Ishikawa (cell line): ENCODE data around the gene MAP3K1.

Source experiments
- CEBPB ChIP-seq: IDR thresholded peaks from 2 replicates; pipeline ENCODE4 v1.6.1; 2012
- CREB1 ChIP-seq: IDR thresholded peaks from 2 replicates; pipeline ENCODE4 v1.6.1; 2012; ENCODE audit warnings: low read depth
- EGR1 ChIP-seq: IDR thresholded peaks from 2 replicates; pipeline ENCODE4 v1.6.1; 2012
- EP300 ChIP-seq: IDR thresholded peaks from 2 replicates; pipeline ENCODE4 v1.6.1; 2012; ENCODE audit warnings: borderline replicate concordance
- FOXM1 ChIP-seq: IDR thresholded peaks from 2 replicates; pipeline ENCODE4 v1.6.1; 2012; ENCODE audit warnings: low read depth, borderline replicate concordance
- NFIC ChIP-seq: IDR thresholded peaks from 2 replicates; pipeline ENCODE4 v1.6.1; 2012
- RAD21 ChIP-seq: IDR thresholded peaks from 2 replicates; pipeline ENCODE4 v1.6.1; 2012; ENCODE audit warnings: low read depth
- TAF1 ChIP-seq: IDR thresholded peaks from 2 replicates; pipeline ENCODE4 v1.6.1; 2012; ENCODE audit warnings: low read depth, mild to moderate bottlenecking
- TCF12 ChIP-seq: IDR thresholded peaks from 2 replicates; pipeline ENCODE4 v1.6.1; 2012; ENCODE audit warnings: low read depth
- TEAD4 ChIP-seq: IDR thresholded peaks from 2 replicates; pipeline ENCODE4 v1.6.1; 2012
- YY1 ChIP-seq: IDR thresholded peaks from 2 replicates; pipeline ENCODE4 v1.6.1; 2012; ENCODE audit warnings: low read depth
- ZBTB7A ChIP-seq: IDR thresholded peaks from 2 replicates; pipeline ENCODE4 v1.6.1; 2012; ENCODE audit warnings: low read depth
- TF ChIP-seq, protein P1 (sequence below): IDR thresholded peaks from 2 replicates; pipeline ENCODE4 v1.6.1; 2012
- TF ChIP-seq, protein P2 (sequence below): IDR thresholded peaks from 2 replicates; pipeline ENCODE4 v1.6.1; 2012
- TF ChIP-seq, protein P3 (sequence below): IDR thresholded peaks from 2 replicates; pipeline ENCODE4 v1.6.1; 2012; ENCODE audit warnings: low read depth, mild to moderate bottlenecking

The MAP3K1 gene

DNA sequence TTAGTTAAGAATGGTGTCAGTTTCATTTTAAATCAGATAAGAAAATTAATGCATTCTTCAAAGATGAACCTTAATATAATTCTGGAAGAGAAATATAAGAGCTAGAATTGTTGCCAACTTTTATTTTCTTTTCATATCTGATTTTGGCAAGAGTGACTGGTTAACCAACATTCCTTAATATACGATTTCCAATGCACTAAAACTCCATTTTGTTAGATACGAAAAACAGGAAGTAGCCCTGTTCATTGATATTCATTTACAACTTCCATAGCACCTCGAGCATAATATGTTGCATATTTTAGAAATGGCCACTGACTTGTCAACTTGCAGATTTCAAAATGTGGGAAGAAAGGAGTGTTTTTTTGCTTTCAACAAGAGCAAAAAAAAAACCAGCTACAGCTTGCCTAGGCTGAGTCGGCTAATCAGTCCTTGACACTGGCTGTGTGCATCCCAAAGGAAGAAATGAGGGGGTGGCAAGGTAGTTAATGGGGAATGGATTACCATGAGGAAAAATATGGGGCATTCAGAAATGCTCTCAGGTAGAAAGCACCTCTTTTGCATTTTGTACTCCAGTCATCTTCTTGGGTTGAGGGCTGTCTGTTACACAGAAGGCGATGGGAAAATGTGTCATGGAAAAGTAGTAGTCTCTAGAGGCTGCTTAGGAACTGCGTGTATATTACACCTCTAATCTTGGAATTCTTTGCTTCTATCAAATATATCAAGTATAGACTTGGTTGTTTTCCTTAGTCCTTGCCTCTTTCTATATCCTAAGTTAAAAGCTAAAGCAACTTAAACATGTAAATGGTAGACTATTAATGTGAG lies 3.9 kb downstream of the MAP3K1 start:
- no peak for TF ChIP-seq TAF1
- TF ChIP-seq, protein P1, sequence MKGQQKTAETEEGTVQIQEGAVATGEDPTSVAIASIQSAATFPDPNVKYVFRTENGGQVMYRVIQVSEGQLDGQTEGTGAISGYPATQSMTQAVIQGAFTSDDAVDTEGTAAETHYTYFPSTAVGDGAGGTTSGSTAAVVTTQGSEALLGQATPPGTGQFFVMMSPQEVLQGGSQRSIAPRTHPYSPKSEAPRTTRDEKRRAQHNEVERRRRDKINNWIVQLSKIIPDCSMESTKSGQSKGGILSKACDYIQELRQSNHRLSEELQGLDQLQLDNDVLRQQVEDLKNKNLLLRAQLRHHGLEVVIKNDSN = no peak
- no peak for TF ChIP-seq CREB1
- TF ChIP-seq YY1 = no peak
- no peak for TF ChIP-seq FOXM1
- TF ChIP-seq NFIC = no peak
- no peak for TF ChIP-seq TEAD4
- TF ChIP-seq, protein P2, sequence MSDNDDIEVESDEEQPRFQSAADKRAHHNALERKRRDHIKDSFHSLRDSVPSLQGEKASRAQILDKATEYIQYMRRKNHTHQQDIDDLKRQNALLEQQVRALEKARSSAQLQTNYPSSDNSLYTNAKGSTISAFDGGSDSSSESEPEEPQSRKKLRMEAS = no peak
- no peak for TF ChIP-seq ZBTB7A
- TF ChIP-seq, protein P3, sequence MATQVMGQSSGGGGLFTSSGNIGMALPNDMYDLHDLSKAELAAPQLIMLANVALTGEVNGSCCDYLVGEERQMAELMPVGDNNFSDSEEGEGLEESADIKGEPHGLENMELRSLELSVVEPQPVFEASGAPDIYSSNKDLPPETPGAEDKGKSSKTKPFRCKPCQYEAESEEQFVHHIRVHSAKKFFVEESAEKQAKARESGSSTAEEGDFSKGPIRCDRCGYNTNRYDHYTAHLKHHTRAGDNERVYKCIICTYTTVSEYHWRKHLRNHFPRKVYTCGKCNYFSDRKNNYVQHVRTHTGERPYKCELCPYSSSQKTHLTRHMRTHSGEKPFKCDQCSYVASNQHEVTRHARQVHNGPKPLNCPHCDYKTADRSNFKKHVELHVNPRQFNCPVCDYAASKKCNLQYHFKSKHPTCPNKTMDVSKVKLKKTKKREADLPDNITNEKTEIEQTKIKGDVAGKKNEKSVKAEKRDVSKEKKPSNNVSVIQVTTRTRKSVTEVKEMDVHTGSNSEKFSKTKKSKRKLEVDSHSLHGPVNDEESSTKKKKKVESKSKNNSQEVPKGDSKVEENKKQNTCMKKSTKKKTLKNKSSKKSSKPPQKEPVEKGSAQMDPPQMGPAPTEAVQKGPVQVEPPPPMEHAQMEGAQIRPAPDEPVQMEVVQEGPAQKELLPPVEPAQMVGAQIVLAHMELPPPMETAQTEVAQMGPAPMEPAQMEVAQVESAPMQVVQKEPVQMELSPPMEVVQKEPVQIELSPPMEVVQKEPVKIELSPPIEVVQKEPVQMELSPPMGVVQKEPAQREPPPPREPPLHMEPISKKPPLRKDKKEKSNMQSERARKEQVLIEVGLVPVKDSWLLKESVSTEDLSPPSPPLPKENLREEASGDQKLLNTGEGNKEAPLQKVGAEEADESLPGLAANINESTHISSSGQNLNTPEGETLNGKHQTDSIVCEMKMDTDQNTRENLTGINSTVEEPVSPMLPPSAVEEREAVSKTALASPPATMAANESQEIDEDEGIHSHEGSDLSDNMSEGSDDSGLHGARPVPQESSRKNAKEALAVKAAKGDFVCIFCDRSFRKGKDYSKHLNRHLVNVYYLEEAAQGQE = no peak
- TF ChIP-seq EGR1 = no peak
- TF ChIP-seq EP300 = no peak
- TF ChIP-seq TCF12 = no peak
- no peak for TF ChIP-seq CEBPB
- no peak for TF ChIP-seq RAD21

DNA sequence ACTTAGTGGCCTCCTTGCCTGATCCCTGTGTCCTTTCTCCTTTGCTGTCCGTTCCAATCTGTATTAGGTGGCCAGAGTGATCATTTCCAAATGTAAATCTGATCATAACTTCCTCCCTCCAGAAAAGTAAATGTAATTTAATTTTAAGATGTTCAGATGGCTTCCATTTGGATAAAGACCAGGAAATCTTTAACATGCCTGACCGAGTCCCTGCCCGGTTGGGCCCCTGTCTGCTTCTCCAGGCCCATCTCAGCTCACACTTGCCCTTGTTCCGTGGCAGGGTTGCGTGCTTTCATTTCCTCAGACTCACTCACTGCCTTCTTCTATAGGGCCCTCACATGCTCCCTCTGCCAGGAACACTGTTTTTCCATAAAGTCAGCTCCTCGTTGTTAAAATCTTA lies 7.6 kb downstream of the MAP3K1 start:
- TF ChIP-seq, protein P1 = no peak
- no peak for TF ChIP-seq FOXM1
- no peak for TF ChIP-seq CREB1
- TF ChIP-seq EGR1 = no peak
- TF ChIP-seq RAD21 = no peak
- no peak for TF ChIP-seq TAF1
- no peak for TF ChIP-seq NFIC
- TF ChIP-seq ZBTB7A = no peak
- TF ChIP-seq EP300 = no peak
- TF ChIP-seq TEAD4 = no peak
- no peak for TF ChIP-seq CEBPB
- TF ChIP-seq, protein P3 = no peak
- no peak for TF ChIP-seq YY1
- TF ChIP-seq, protein P2 = no peak
- no peak for TF ChIP-seq TCF12

DNA sequence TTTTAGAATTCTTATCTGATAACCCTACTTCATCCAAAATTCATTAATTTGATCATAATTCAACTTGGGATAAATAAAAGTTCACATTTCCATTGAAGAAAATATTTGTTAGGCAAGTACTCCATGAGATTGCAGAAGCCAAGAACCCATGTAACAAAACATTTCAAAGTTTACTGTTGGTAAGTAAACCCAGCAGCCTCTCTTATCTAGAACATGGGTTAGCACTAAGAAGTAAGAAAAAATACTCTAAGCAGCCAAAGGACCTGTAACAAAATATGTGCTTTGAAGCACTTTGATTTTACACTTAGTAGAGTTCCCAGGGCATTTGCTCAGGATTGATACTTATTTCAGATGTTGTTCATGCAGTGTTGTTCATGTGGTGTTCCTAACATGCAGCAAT lies 8.7 kb downstream of the MAP3K1 start:
- TF ChIP-seq RAD21 = no peak
- no peak for TF ChIP-seq EGR1
- TF ChIP-seq, protein P3 = no peak
- TF ChIP-seq TAF1 = no peak
- no peak for TF ChIP-seq ZBTB7A
- no peak for TF ChIP-seq NFIC
- TF ChIP-seq CEBPB = no peak
- TF ChIP-seq, protein P1 = no peak
- TF ChIP-seq, protein P2 = no peak
- no peak for TF ChIP-seq YY1
- no peak for TF ChIP-seq EP300
- TF ChIP-seq FOXM1 = no peak
- TF ChIP-seq CREB1 = no peak
- no peak for TF ChIP-seq TCF12
- no peak for TF ChIP-seq TEAD4
